AG04450 (cell line): ENCODE results near the gene MANBA. TPM values are rescaled to one million over a fixed set of nuclear protein-coding genes. Genes with fewer than 3 reads are reported as not detected.

Experiments
- CTCF ChIA-PET: fragments of 300-600, 350-600 bp; formaldehyde crosslinking; extraction: SDS; loops from one replicate; lab custom pipeline; 2022; ENCODE audit warnings: antibody characterized with exemption, inconsistent platforms; lab: Charles Lee
- POLR2A ChIA-PET: fragments of 350-600 bp; formaldehyde crosslinking; extraction: SDS; loops from one replicate; lab custom pipeline; 2021; ENCODE audit warnings: antibody characterized with exemption, inconsistent platforms; lab: Yijun Ruan, JAX
- DNase-seq: peaks from one replicate; pipeline ENCODE4 v3.0.0-alpha.2; 2011; ENCODE audit warnings: low read depth, low spot score
- H3K27ac ChIP-seq: one replicate; pipeline ENCODE4 v1.5.1; 2012; ENCODE audit warnings: low read depth, low read length, control low read depth
- H3K27me3 ChIP-seq: one replicate; pipeline ENCODE4 v1.6.0; 2012; ENCODE audit warnings: low read length; ENCODE audit not compliant: control insufficient read depth, insufficient read depth
- H3K4me3 ChIP-seq: 2 replicates; pipeline ENCODE4 v1.5.1; 2011; ENCODE audit warnings: mild to moderate bottlenecking, low read depth, low read length, control low read depth
- H3K9me3 ChIP-seq: 2 replicates; pipeline ENCODE4 v1.5.1; 2012; ENCODE audit warnings: low read length; ENCODE audit not compliant: control insufficient read depth, insufficient read depth
- CTCF ChIP-seq: IDR thresholded peaks from 2 replicates; pipeline ENCODE4 v1.5.1; 2011; ENCODE audit warnings: low read depth, low read length, control low read depth, inconsistent platforms
- polyA plus RNA-seq: library from polyadenylated mRNA; depleted of rRNA; stranded (reverse); fragments of >200 nt; gene quantifications from 2 replicates; pipeline ENCODE4 v1.2.3, GENCODE V29; 2011

The MANBA gene
- polyA plus RNA-seq, 1 experiment, result 20.9 TPM

GRCh38 chr4:102612824-102613366 is 147.9 kb downstream of the MANBA start:
- Histone ChIP-seq H3K27ac (peak overlapping the region; percentile 11), H3K4me3 (no peak overlapping the region), H3K27me3 (no peaks in the 10 kb centered on the region), H3K9me3 (no peaks in the 10 kb centered on the region)
- CTCF ChIA-PET, result interaction anchor here (2.0 to 3.0 kb wide), 2 partner anchors 396 to 479 kb away, joined by 4 to 10 read pairs; no protein-coding TSS in a partner anchor
- DNase-seq, result no peak
- TF ChIP-seq CTCF, result no peak
- POLR2A ChIA-PET, result no interaction called here

- Histone ChIP-seq H3K27me3 (no peaks in the 10 kb centered on the region), H3K4me3 (no peak overlapping the region), H3K27ac (no peak overlapping the region), H3K9me3 (no peaks in the 10 kb centered on the region)
- ChIA-PET POLR2A (no interaction called here), CTCF (interaction anchor here (2.0 to 3.0 kb wide), 2 partner anchors 397 to 479 kb away, joined by 4 to 10 read pairs; no protein-coding TSS in a partner anchor)
- no peak for DNase-seq
- no peak for TF ChIP-seq CTCF
Observed at GRCh38 chr4:102612210-102612609, 148.6 kb downstream of the MANBA start.

GRCh38 chr4:102610476-102610875 is 150.3 kb downstream of the MANBA start:
- no peaks in the 10 kb centered on the region for H3K9me3 ChIP-seq

GRCh38 chr4:102610007-102610406 is 150.8 kb downstream of the MANBA start:
- peak; percentile 44; the same call in 1 of the 2 replicates for TF ChIP-seq CTCF
- no peaks in the 10 kb centered on the region for H3K27me3 ChIP-seq
- H3K9me3 ChIP-seq, result no peaks in the 10 kb centered on the region
- no peak overlapping the region for H3K27ac ChIP-seq
- H3K4me3 ChIP-seq, result no peak overlapping the region
- ChIA-PET POLR2A (no interaction called here), CTCF (interaction anchor here (0.6 to 1.7 kb wide), 6 partner anchors 8 to 399 kb away, joined by 3 to 7 read pairs (median 4); no protein-coding TSS in a partner anchor)
- DNase-seq, result no peak

More at GRCh38 chr4:102610476-102610875, 150.3 kb downstream of the MANBA start:
- no peak for TF ChIP-seq CTCF
- no peak for DNase-seq
- Histone ChIP-seq H3K27me3 (no peaks in the 10 kb centered on the region), H3K27ac (no peak overlapping the region), H3K4me3 (no peak overlapping the region)
- POLR2A ChIA-PET, result no interaction called here
- CTCF ChIA-PET, result interaction anchor here (0.6 to 1.7 kb wide), 4 partner anchors 81 to 399 kb away, joined by 3 to 7 read pairs (median 4); no protein-coding TSS in a partner anchor

- DNase-seq, result no peak
- H3K27me3 ChIP-seq, result no peaks in the 10 kb centered on the region
- H3K27ac ChIP-seq, result no peak overlapping the region
- H3K4me3 ChIP-seq, result no peak overlapping the region
- TF ChIP-seq CTCF, result no peak
- ChIA-PET CTCF (interaction anchor here (1.0 kb wide), 1 partner anchor 159 kb away, joined by 3 read pairs; no protein-coding TSS in a partner anchor), POLR2A (no interaction called here)
- no peaks in the 10 kb centered on the region for H3K9me3 ChIP-seq
Observed at GRCh38 chr4:102608190-102608589, 152.6 kb downstream of the MANBA start.
